Right lobe of liver (tissue), 6 donors: Measurements from ENCODE around the gene SPNS1. TPM values are rescaled to one million over a fixed set of nuclear protein-coding genes. Genes with fewer than 3 reads are reported as not detected.

ENCODE experiments used
- ATAC-seq, 4 donors: fragments of 200-7000 bp; cut with Tn5 transposase; one replicate each; pipeline ENCODE4 v1.9.1; 2020; ENCODE audit warnings: mild to moderate bottlenecking in 4 of 4, moderate library complexity in 4 of 4
- DNase-seq, 3 donors: peaks; one replicate each; pipeline ENCODE4 v3.0.0-alpha.2; 2020
- H3K27ac ChIP-seq, 3 donors: fragments of 200-600 bp; one replicate each; pipeline ENCODE4 v1.8.0; 2022
- H3K27me3 ChIP-seq, 2 donors: fragments of 200-600 bp; one replicate each; pipeline ENCODE4 v1.8.0; 2022
- H3K36me3 ChIP-seq, 4 donors: fragments of 200-600 bp; sonication (generic) in 1 of 4; one replicate each; pipeline versions ENCODE4 v1.5.1 to v1.8.0; 2017 to 2022; ENCODE audit warnings: control low read depth in 1 of 4
- H3K4me1 ChIP-seq, 4 donors: fragments of 200-600 bp; sonication (generic) in 1 of 4; one replicate each; pipeline versions ENCODE4 v1.5.1 to v1.8.0; 2017 to 2022; ENCODE audit warnings: control low read depth in 1 of 4
- H3K4me3 ChIP-seq, 3 donors: fragments of 200-600 bp; one replicate each; pipeline ENCODE4 v1.8.0; 2022
- H3K9me3 ChIP-seq, 4 donors: fragments of 200-600 bp; sonication (generic) in 1 of 4; one replicate each; pipeline versions ENCODE4 v1.5.1 to v1.8.0; 2017 to 2022; ENCODE audit warnings: control low read depth in 1 of 4
- POLR2A ChIP-seq: fragments of 450-650 bp; IDR thresholded peaks from one replicate; pipeline ENCODE4 v1.6.1; 2017; ENCODE audit warnings: antibody characterized with exemption, mild to moderate bottlenecking
- WGBS: methylation state at CpG from one replicate; pipeline ENCODE4 v1.1.6; 2018; ENCODE audit warnings: low coverage, low lambda C conversion rate; ENCODE audit not compliant: insufficient coverage; ENCODE audit errors: missing lambda C conversion rate; 5-methylcytosine and 5-hydroxymethylcytosine counted together
- intact Hi-C, 2 donors: fragments of 100-400 bp; cut with DNase I; formaldehyde crosslinking; loops; one replicate each; pipeline versions ENCODE4 v1.11.2 to v1.14.1; 2022
- total RNA-seq, 6 experiments: library from RNA; depleted of rRNA in 2 of 6; stranded (reverse); fragments of >200 nt in 2 of 6; fragmentation: NEBNext Ultra II Directional in 3 of 6; extraction: Animal tissue kit (Norgen Biotek cat#: 25700) in 3 of 6; gene quantifications; one replicate each; pipeline versions ENCODE4 v1.1.0 to v1.2.4, GENCODE V29; 2016 to 2023
- TF ChIP-seq, protein P1 (sequence below), 4 donors: fragments of 200-600 bp in 3 of 4; fragments of 450-650 bp in 1 of 4; IDR thresholded peaks; one replicate each; pipeline versions ENCODE4 v1.5.1 to v1.8.0; 2016 to 2022; ENCODE audit warnings: antibody characterized with exemption in 4 of 4, mild to moderate bottlenecking in 2 of 4
- donor health status: DM: no; HTN: yes; CAD: no.
- donor health status: DM: no; HTN: no; CAD: no.
- donor health status: DM: no; HTN: no; CAD: no.
- donor health status: DM: no; HTN: yes; CAD: no.
- donor health status: DM: no; HTN: yes; CAD: no.

SPNS1 gene
- total RNA-seq, 6 experiments from 2014 or later, result 13.7 to 21.2 (median 17.7) TPM

DNA sequence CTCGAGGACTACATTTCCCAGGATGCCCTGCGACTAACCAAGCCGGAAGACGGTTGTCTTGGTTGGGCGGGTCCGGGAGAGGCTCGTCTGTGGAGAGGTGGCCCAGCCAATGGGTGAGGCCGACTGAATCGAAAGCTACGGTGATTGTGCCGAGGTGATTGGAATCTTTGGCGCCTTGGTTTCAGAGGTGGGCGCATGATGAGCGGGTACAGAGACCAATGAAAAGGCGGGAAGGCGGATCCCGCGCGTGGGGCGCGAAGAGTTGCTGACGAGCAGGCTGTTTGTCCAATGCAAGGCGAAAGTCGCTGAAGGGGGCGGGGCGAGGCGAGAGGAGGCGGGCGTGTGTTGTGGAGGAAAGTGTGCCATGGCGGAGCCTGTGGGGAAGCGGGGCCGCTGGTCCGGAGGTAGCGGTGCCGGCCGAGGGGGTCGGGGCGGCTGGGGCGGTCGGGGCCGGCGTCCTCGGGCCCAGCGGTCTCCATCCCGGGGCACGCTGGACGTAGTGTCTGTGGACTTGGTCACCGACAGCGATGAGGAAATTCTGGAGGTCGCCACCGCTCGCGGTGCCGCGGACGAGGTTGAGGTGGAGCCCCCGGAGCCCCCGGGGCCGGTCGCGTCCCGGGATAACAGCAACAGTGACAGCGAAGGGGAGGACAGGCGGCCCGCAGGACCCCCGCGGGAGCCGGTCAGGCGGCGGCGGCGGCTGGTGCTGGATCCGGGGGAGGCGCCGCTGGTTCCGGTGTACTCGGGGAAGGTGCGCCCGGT lies 23.7 kb upstream of the SPNS1 start, which contains the start of gene NFATC2IP:
Gene NFATC2IP (plus strand): TSS at position 290 of the 762 bp plus-strand sequence. CDS start 75 bp downstream, at position 365.
- peaks cover 0 to 5% (median 3%) of the 10 kb centered on the region in 4 donors for H3K4me1 ChIP-seq
- no peaks in the 10 kb centered on the region for H3K27me3 ChIP-seq
- peak within 1 kb of the TSS; percentile 95 to 99 (median 98) for H3K4me3 ChIP-seq
- WGBS, result 0% methylated on average over 32 of the region's 79 CpGs
- H3K36me3 ChIP-seq, result peaks cover 0 to 31% (median 4%) of the 10 kb centered on the region in 4 donors
- H3K27ac ChIP-seq, result peak within 1 kb of the TSS; percentile 66 to 80 (median 67)
- TF ChIP-seq, protein P1, sequence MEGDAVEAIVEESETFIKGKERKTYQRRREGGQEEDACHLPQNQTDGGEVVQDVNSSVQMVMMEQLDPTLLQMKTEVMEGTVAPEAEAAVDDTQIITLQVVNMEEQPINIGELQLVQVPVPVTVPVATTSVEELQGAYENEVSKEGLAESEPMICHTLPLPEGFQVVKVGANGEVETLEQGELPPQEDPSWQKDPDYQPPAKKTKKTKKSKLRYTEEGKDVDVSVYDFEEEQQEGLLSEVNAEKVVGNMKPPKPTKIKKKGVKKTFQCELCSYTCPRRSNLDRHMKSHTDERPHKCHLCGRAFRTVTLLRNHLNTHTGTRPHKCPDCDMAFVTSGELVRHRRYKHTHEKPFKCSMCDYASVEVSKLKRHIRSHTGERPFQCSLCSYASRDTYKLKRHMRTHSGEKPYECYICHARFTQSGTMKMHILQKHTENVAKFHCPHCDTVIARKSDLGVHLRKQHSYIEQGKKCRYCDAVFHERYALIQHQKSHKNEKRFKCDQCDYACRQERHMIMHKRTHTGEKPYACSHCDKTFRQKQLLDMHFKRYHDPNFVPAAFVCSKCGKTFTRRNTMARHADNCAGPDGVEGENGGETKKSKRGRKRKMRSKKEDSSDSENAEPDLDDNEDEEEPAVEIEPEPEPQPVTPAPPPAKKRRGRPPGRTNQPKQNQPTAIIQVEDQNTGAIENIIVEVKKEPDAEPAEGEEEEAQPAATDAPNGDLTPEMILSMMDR (IDR thresholded peaks at IDR 0.05), result no peak
- peak; percentile 38 for TF ChIP-seq POLR2A
- H3K9me3 ChIP-seq, result no peaks in the 10 kb centered on the region
- intact Hi-C loops, result no loop called here
- peak; percentile 99 to 100 (median 100) for DNase-seq
- ATAC-seq, result peak; percentile 97 to 99 (median 98)

DNA sequence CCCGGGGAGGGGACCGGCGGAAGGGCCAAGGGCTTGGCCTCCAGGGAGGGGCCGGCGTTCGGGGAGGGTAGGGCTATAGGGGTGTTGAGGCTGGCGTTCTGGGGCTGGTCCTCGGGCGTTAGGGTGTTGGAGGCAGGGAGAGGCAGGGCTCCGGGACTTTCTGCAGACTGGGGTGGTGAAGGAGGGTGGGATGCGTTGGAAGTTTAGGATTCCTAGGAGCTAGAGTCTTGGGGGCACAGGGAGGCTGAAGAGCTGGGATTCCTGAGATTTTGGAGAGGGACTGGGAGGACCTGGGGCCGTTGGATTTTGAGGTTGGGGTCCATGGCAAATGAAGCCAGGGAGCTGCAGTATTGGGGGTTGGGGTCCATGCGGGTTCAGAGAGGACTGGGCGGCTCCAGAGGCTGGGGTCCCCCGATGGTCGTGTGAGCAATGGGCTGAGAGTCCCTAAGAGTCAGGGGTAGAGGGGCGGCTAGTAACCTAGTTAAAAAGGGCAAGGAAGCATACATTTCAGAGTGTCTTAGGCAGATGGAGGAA lies 23.1 kb upstream of the SPNS1 start:
- DNase-seq (no peak), ATAC-seq (no peak)
- Histone ChIP-seq H3K36me3 (peaks cover 0 to 36% (median 5%) of the 10 kb centered on the region in 4 donors), H3K4me3 (peak overlapping the region; percentile 95 to 99 (median 98)), H3K9me3 (no peaks in the 10 kb centered on the region), H3K4me1 (peaks cover 0 to 5% (median 3%) of the 10 kb centered on the region in 4 donors), H3K27ac (peak overlapping the region; percentile 32 to 80 (median 67)), H3K27me3 (no peaks in the 10 kb centered on the region)
- TF ChIP-seq POLR2A, result no peak
- TF ChIP-seq, protein P1 (IDR thresholded peaks at IDR 0.05), result no peak
- intact Hi-C loops, result no loop called here
- under 1% methylated on average over 16 of the region's 17 CpGs for WGBS

DNA sequence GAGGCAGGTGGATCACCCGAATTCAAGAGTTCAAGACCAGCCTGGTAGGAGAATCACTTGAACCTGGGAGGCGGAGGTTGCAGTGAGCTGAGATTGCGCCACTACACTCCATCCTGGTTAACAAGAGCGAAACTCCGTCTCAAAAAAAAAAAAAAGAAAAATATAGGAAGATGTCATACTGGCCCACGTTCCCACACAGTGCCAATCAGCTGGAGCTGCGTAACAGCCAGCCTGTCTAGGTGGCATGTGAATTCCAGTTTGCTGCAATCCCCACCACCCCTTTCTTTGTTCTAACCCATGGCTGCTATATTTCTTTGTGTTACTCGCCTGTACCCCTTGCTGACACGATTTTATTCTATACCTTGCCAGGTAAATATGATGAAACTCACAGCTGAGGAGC lies 16.4 kb upstream of the SPNS1 start:
- WGBS, result 94% methylated on average over 7 of the region's 9 CpGs
- intact Hi-C loops, result no loop called here
- TF ChIP-seq, protein P1 (IDR thresholded peaks at IDR 0.05), result no peak
- TF ChIP-seq POLR2A, result no peak
- no peaks in the 10 kb centered on the region for H3K4me1 ChIP-seq
- no peaks in the 10 kb centered on the region for H3K9me3 ChIP-seq
- H3K27ac ChIP-seq, result no peak overlapping the region
- H3K27me3 ChIP-seq, result no peaks in the 10 kb centered on the region
- ATAC-seq, result no peak
- DNase-seq, result no peak
- peaks cover 0 to 74% (median 8%) of the 10 kb centered on the region in 4 donors for H3K36me3 ChIP-seq
- H3K4me3 ChIP-seq, result no peak overlapping the region

DNA sequence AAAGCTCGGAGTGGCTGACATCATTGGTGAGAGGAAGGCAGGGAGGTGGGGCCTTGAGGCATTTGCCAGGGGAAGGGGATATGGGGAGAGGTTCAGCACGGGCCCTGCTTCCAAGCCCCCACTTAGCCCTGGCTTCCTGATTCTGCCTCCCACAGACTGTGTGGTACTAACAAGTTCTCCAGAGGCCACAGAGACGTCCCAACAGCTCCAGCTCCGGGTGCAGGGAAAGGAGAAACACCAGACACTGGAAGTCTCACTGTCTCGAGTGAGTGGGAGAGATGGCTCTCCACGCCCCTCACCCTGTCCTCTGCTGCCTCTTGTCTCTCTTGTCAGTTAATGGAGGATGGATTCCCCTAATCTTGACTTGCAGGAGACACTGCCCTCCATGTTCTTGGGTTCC lies 15.7 kb upstream of the SPNS1 start:
- H3K9me3 ChIP-seq, result no peaks in the 10 kb centered on the region
- 100% methylated on average over 1 of the region's 6 CpGs for WGBS
- DNase-seq (no peak), ATAC-seq (no peak)
- H3K27me3 ChIP-seq, result no peaks in the 10 kb centered on the region
- TF ChIP-seq POLR2A, result no peak
- TF ChIP-seq, protein P1 (IDR thresholded peaks at IDR 0.05), result no peak
- intact Hi-C loops, result no loop called here
- H3K4me1 ChIP-seq, result no peaks in the 10 kb centered on the region
- H3K27ac ChIP-seq, result no peak overlapping the region
- peaks cover 0 to 74% (median 8%) of the 10 kb centered on the region in 4 donors for H3K36me3 ChIP-seq
- no peak overlapping the region for H3K4me3 ChIP-seq
